HepG2 (cell line): Measurements from ENCODE around the gene ZBTB7B. TPM values are rescaled to one million over a fixed set of nuclear protein-coding genes. Genes with fewer than 3 reads are reported as not detected.
A peak's percentile ranks its signal among the peaks of the same experiment; 100 is the strongest.

Experiments used
- AFF4 ChIP-seq: sonication (generic); formaldehyde crosslinking; IDR thresholded peaks from 2 replicates; pipeline ENCODE4 v1.4.0; 2020; ENCODE audit warnings: missing genetic modification reagents
- ATF7-NPFF ChIP-seq: sonication (generic); formaldehyde crosslinking; IDR thresholded peaks from 2 replicates; pipeline ENCODE4 v1.8.1; 2023; ENCODE audit warnings: mild to moderate bottlenecking, low read depth, missing genetic modification reagents, moderate library complexity
- FLYWCH1 ChIP-seq: sonication (generic); formaldehyde crosslinking; IDR thresholded peaks from 2 replicates; pipeline ENCODE4 v1.8.1; 2023; ENCODE audit warnings: mild to moderate bottlenecking, missing genetic modification reagents
- KAT8 ChIP-seq: IDR thresholded peaks from 2 replicates; pipeline ENCODE4 v1.6.1; 2016; ENCODE audit warnings: missing genetic modification reagents, missing compliant biosample characterization
- SATB2 ChIP-seq: sonication (generic); formaldehyde crosslinking; IDR thresholded peaks from 2 replicates; pipeline ENCODE4 v1.5.0; 2020; ENCODE audit warnings: missing genetic modification reagents
- TERF1 ChIP-seq: sonication (generic); formaldehyde crosslinking; IDR thresholded peaks from 2 replicates; pipeline ENCODE4 v1.8.0; 2022; ENCODE audit warnings: mild to moderate bottlenecking, missing genetic modification reagents, moderate library complexity
- YEATS2 ChIP-seq: sonication (generic); formaldehyde crosslinking; IDR thresholded peaks from 2 replicates; pipeline ENCODE4 v1.4.0; 2020; ENCODE audit warnings: missing genetic modification reagents, borderline replicate concordance
- ZNF644 ChIP-seq: IDR thresholded peaks from 2 replicates; pipeline ENCODE4 v1.6.1; 2016; ENCODE audit warnings: low read depth
- polyA plus RNA-seq, 8 experiments: library from polyadenylated mRNA; depleted of rRNA in 3 of 8; stranded (reverse) in 7 of 8; unstranded in 1 of 8; fragments of >200 nt; fragmentation: Illumina TruSeq in 4 of 8; extraction: Trizol in 4 of 8; gene quantifications; 2 replicates each; pipeline versions ENCODE4 v1.2.1 to v1.2.3, GENCODE V29; 2011 to 2016; ENCODE audit warnings: low read depth in 4 of 8, missing spikeins in 1 of 8, mixed read lengths in 1 of 8; ENCODE audit not compliant: insufficient read depth in 1 of 8
- total RNA-seq, 5 experiments: library from RNA; depleted of rRNA; stranded (reverse); fragments of >200 nt; fragmentation: Illumina TruSeq; extraction: Trizol; gene quantifications; 2 replicates each; pipeline ENCODE4 v1.2.3, GENCODE V29; 2016; ENCODE audit warnings: low read depth in 1 of 5
- TF ChIP-seq, protein P1 (sequence below): IDR thresholded peaks from 2 replicates; pipeline ENCODE4 v1.4.0; 2020; ENCODE audit warnings: mild to moderate bottlenecking, missing genetic modification reagents
- TF ChIP-seq, protein P2 (sequence below): sonication (generic); formaldehyde crosslinking; IDR thresholded peaks from 2 replicates; pipeline ENCODE4 v1.8.1; 2022; ENCODE audit warnings: low read depth, mild to moderate bottlenecking, missing genetic modification reagents
- TF ChIP-seq, protein P3 (sequence below), 2 experiments: sonication (generic) in 1 of 2; formaldehyde crosslinking in 1 of 2; IDR thresholded peaks; 2 replicates each; pipeline versions ENCODE4 v1.4.0 to v1.6.1; 2016 to 2020; ENCODE audit warnings: borderline replicate concordance in 1 of 2, low read depth in 1 of 2, mild to moderate bottlenecking in 1 of 2, missing genetic modification reagents in 1 of 2

The ZBTB7B gene
- total and polyA plus RNA-seq, 2 of the 13 experiments (the other 11 are each of a cell fraction or from before 2014, with no cell fraction given): 15.5 to 17.5 TPM

GRCh38 chr1:155062702-155063411, 60.3 kb downstream of the ZBTB7B start (continued):
- TF ChIP-seq, protein P1, sequence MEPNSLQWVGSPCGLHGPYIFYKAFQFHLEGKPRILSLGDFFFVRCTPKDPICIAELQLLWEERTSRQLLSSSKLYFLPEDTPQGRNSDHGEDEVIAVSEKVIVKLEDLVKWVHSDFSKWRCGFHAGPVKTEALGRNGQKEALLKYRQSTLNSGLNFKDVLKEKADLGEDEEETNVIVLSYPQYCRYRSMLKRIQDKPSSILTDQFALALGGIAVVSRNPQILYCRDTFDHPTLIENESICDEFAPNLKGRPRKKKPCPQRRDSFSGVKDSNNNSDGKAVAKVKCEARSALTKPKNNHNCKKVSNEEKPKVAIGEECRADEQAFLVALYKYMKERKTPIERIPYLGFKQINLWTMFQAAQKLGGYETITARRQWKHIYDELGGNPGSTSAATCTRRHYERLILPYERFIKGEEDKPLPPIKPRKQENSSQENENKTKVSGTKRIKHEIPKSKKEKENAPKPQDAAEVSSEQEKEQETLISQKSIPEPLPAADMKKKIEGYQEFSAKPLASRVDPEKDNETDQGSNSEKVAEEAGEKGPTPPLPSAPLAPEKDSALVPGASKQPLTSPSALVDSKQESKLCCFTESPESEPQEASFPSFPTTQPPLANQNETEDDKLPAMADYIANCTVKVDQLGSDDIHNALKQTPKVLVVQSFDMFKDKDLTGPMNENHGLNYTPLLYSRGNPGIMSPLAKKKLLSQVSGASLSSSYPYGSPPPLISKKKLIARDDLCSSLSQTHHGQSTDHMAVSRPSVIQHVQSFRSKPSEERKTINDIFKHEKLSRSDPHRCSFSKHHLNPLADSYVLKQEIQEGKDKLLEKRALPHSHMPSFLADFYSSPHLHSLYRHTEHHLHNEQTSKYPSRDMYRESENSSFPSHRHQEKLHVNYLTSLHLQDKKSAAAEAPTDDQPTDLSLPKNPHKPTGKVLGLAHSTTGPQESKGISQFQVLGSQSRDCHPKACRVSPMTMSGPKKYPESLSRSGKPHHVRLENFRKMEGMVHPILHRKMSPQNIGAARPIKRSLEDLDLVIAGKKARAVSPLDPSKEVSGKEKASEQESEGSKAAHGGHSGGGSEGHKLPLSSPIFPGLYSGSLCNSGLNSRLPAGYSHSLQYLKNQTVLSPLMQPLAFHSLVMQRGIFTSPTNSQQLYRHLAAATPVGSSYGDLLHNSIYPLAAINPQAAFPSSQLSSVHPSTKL (CRISPR knock-in tag): peak; percentile 15; the same call in 1 of the 2 replicates
- no peak for TF ChIP-seq SATB2 (CRISPR knock-in tag)
- TF ChIP-seq AFF4: no peak
- TF ChIP-seq KAT8 (CRISPR knock-in tag): no peak
- no peak for TF ChIP-seq ATF7-NPFF (CRISPR knock-in tag)
- TF ChIP-seq TERF1 (CRISPR knock-in tag): no peak
- no peak for TF ChIP-seq YEATS2 (CRISPR knock-in tag)
- no peak for TF ChIP-seq ZNF644
- TF ChIP-seq FLYWCH1 (CRISPR knock-in tag): no peak
- TF ChIP-seq, protein P2, sequence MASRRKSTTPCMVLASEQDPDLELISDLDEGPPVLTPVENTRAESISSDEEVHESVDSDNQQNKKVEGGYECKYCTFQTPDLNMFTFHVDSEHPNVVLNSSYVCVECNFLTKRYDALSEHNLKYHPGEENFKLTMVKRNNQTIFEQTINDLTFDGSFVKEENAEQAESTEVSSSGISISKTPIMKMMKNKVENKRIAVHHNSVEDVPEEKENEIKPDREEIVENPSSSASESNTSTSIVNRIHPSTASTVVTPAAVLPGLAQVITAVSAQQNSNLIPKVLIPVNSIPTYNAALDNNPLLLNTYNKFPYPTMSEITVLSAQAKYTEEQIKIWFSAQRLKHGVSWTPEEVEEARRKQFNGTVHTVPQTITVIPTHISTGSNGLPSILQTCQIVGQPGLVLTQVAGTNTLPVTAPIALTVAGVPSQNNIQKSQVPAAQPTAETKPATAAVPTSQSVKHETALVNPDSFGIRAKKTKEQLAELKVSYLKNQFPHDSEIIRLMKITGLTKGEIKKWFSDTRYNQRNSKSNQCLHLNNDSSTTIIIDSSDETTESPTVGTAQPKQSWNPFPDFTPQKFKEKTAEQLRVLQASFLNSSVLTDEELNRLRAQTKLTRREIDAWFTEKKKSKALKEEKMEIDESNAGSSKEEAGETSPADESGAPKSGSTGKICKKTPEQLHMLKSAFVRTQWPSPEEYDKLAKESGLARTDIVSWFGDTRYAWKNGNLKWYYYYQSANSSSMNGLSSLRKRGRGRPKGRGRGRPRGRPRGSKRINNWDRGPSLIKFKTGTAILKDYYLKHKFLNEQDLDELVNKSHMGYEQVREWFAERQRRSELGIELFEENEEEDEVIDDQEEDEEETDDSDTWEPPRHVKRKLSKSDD (CRISPR knock-in tag): no peak
- TF ChIP-seq, protein P3, sequence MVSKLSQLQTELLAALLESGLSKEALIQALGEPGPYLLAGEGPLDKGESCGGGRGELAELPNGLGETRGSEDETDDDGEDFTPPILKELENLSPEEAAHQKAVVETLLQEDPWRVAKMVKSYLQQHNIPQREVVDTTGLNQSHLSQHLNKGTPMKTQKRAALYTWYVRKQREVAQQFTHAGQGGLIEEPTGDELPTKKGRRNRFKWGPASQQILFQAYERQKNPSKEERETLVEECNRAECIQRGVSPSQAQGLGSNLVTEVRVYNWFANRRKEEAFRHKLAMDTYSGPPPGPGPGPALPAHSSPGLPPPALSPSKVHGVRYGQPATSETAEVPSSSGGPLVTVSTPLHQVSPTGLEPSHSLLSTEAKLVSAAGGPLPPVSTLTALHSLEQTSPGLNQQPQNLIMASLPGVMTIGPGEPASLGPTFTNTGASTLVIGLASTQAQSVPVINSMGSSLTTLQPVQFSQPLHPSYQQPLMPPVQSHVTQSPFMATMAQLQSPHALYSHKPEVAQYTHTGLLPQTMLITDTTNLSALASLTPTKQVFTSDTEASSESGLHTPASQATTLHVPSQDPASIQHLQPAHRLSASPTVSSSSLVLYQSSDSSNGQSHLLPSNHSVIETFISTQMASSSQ (IDR thresholded peaks at IDR 0.05; ENCODE audit: low read depth): no peak
- TF ChIP-seq, protein P3 (CRISPR knock-in tag; IDR thresholded peaks at IDR 0.05; ENCODE audit: borderline replicate concordance): peak; percentile 15; the same call in 1 of the 2 replicates
